K562 (cell line): ENCODE results near the gene DMD. TPM values are rescaled to one million over a fixed set of nuclear protein-coding genes. Genes with fewer than 3 reads are reported as not detected.
A peak's percentile ranks its signal among the peaks of the same experiment; 100 is the strongest.

ENCODE experiments used
- ATAC-seq: fragments of 200-7000 bp; cut with Tn5 transposase; 3 replicates; pipeline ENCODE4 v1.9.1; 2020; ENCODE audit warnings: moderate library complexity
- BruUV-seq: library from RNA; stranded (reverse); fragments of 400-500 nt; replicated peaks from 2 replicates; lab custom pipeline; 2021; lab: Mats Ljungman, UMichigan
- CTCF ChIA-PET: fragments of 300-600 bp; formaldehyde crosslinking; extraction: SDS; loops from one replicate; lab custom pipeline; 2021; ENCODE audit warnings: low intra/inter-chr PET ratio; lab: Yijun Ruan, JAX
- POLR2A ChIA-PET: fragments of 300-600, 350-650 bp; sonication (Branson Sonifier 250); formaldehyde crosslinking; extraction: SDS; loops from one replicate; lab custom pipeline; 2021; ENCODE audit warnings: antibody characterized with exemption, inconsistent platforms; lab: Yijun Ruan, JAX
- DNase-seq, 4 experiments: peaks; one replicate each; pipeline versions ENCODE4 v3.0.0 to v3.0.0-alpha.2; 2011 to 2018; ENCODE audit warnings: low spot score in 3 of 4, mixed read lengths in 3 of 4; ENCODE audit errors: extremely low read depth in 1 of 4
- FAIRE-seq: peaks from 2 replicates; lab custom pipeline; 2011; peaks lifted over from hg19 to GRCh38; lab: Jason Lieb, UNC
- H2AFZ ChIP-seq: 2 replicates; pipeline ENCODE4 v1.6.0; 2011; ENCODE audit warnings: low read depth, low read length, control low read depth, inconsistent platforms
- H3K27ac ChIP-seq: fragments of 200-600 bp; 3 replicates; pipeline ENCODE4 v1.8.0; 2011; ENCODE audit warnings: low read depth, mild to moderate bottlenecking, control low read depth, inconsistent platforms, low read length, moderate library complexity, mixed read lengths; ENCODE audit errors: extremely low read depth
- H3K27me3 ChIP-seq, 2 experiments: fragments of 300-600 bp in 1 of 2; 2 replicates in 1 of 2; 3 replicates in 1 of 2; pipeline versions ENCODE4 v1.6.0 to v1.8.0; 2011; ENCODE audit warnings: inconsistent platforms in 2 of 2, low read length in 2 of 2, mild to moderate bottlenecking in 1 of 2, mixed read lengths in 1 of 2, moderate library complexity in 1 of 2; ENCODE audit not compliant: control insufficient read depth in 2 of 2, insufficient read depth in 2 of 2
- H3K36me3 ChIP-seq: fragments of 300-600 bp; 3 replicates; pipeline ENCODE4 v1.8.0; 2011; ENCODE audit warnings: mild to moderate bottlenecking, low read length, inconsistent platforms; ENCODE audit not compliant: control insufficient read depth, insufficient read depth
- H3K4me1 ChIP-seq, 2 experiments: fragments of 200-600 bp in 1 of 2; replicated peaks in 1 of 2; 2 replicates in 1 of 2; 3 replicates in 1 of 2; pipeline versions ENCODE4 v1.5.1 to v1.8.0; 2011; ENCODE audit warnings: inconsistent platforms in 2 of 2, low read length in 2 of 2, mild to moderate bottlenecking in 1 of 2, mixed read lengths in 1 of 2, moderate library complexity in 1 of 2; ENCODE audit not compliant: control insufficient read depth in 2 of 2, insufficient read depth in 2 of 2
- H3K4me2 ChIP-seq: 2 replicates; pipeline ENCODE4 v1.6.1; 2011; ENCODE audit warnings: low read length, control low read depth, inconsistent platforms, mixed read lengths; ENCODE audit not compliant: insufficient read depth
- H3K4me3 ChIP-seq: fragments of 200-600 bp; sonication (generic), shearing (Covaris generic); 2 replicates; pipeline ENCODE4 v1.5.1; 2016; ENCODE audit warnings: control low read depth, inconsistent platforms
- H3K79me2 ChIP-seq: fragments of 200-600 bp; 3 replicates; pipeline ENCODE4 v1.8.0; 2011; ENCODE audit warnings: low read length, inconsistent platforms; ENCODE audit not compliant: control insufficient read depth, insufficient read depth
- H3K9ac ChIP-seq, 2 experiments: 2 replicates each; pipeline versions ENCODE4 v1.6.0 to v1.6.1; 2011; ENCODE audit warnings: low read depth in 2 of 2, low read length in 2 of 2, control low read depth in 1 of 2, inconsistent platforms in 1 of 2, mild to moderate bottlenecking in 1 of 2, mixed read lengths in 1 of 2; ENCODE audit not compliant: insufficient read depth in 1 of 2
- H3K9me1 ChIP-seq: one replicate; pipeline ENCODE4 v1.6.0; 2011; ENCODE audit warnings: inconsistent platforms, mild to moderate bottlenecking, low read length, moderate library complexity; ENCODE audit not compliant: control insufficient read depth, insufficient read depth
- H3K9me3 ChIP-seq: replicated peaks from 2 replicates; pipeline ENCODE4 v1.5.1; 2011; ENCODE audit warnings: low read depth, low read length, inconsistent platforms; ENCODE audit not compliant: control insufficient read depth, insufficient read depth
- H4K20me1 ChIP-seq: replicated peaks from 2 replicates; pipeline ENCODE4 v1.6.1; 2011; ENCODE audit warnings: low read length, inconsistent platforms, mixed read lengths; ENCODE audit not compliant: control insufficient read depth, insufficient read depth
- CEBPG ChIP-seq, 3 experiments: fragments of 200-800 bp in 1 of 3; sonication (Bioruptor generic) in 1 of 3; sonication (generic) in 1 of 3; formaldehyde crosslinking in 1 of 3; IDR thresholded peaks in 2 of 3; conservative IDR thresholded peaks in 1 of 3; 2 replicates each; pipeline versions ENCODE4 v1.6.1 to v1.8.0; 2016 to 2022; ENCODE audit warnings: missing compliant biosample characterization in 2 of 3, missing genetic modification characterization in 2 of 3, mild to moderate bottlenecking in 1 of 3, missing genetic modification reagents in 1 of 3
- CREBBP ChIP-seq: IDR thresholded peaks from one replicate; pipeline ENCODE4 v1.6.1; 2012; ENCODE audit warnings: low read depth, mild to moderate bottlenecking, control low read depth, inconsistent platforms, low read length
- NCOA6 ChIP-seq: fragments of 450-650 bp; IDR thresholded peaks from 2 replicates; pipeline ENCODE4 v1.6.1; 2017; ENCODE audit warnings: mild to moderate bottlenecking
- POLR3A ChIP-seq: IDR thresholded peaks from 2 replicates; pipeline ENCODE4 v1.6.1; 2011; ENCODE audit warnings: borderline replicate concordance, mild to moderate bottlenecking, moderate library complexity; ENCODE audit not compliant: insufficient read length, insufficient read depth; ENCODE audit errors: extremely low read depth
- PREB ChIP-seq: sonication (generic); formaldehyde crosslinking; IDR thresholded peaks from 2 replicates; pipeline ENCODE4 v1.8.1; 2023; ENCODE audit warnings: mild to moderate bottlenecking, missing genetic modification reagents
- SUPT5H ChIP-seq: fragments of 450-650 bp; IDR thresholded peaks from 2 replicates; pipeline ENCODE4 v1.6.1; 2016
- UBTF ChIP-seq, 2 experiments: IDR thresholded peaks; 2 replicates each; pipeline ENCODE4 v1.6.1; 2012; ENCODE audit warnings: improper control_type of control experiment in 2 of 2, low read depth in 2 of 2, low read length in 2 of 2, borderline replicate concordance in 1 of 2
- YY1 ChIP-seq, 3 experiments: IDR thresholded peaks; 2 replicates each; pipeline ENCODE4 v1.6.1; 2011; ENCODE audit warnings: low read length in 2 of 3, mild to moderate bottlenecking in 2 of 3, moderate library complexity in 2 of 3, borderline replicate concordance in 1 of 3, control low read depth in 1 of 3, low read depth in 1 of 3; ENCODE audit not compliant: insufficient read depth in 3 of 3, insufficient replicate concordance in 2 of 3, control insufficient read depth in 1 of 3, insufficient read length in 1 of 3; ENCODE audit errors: extremely low read depth in 1 of 3
- ZNF639 ChIP-seq, 2 experiments: fragments of 200-800 bp in 1 of 2; sonication (Bioruptor generic) in 1 of 2; sonication (generic) in 1 of 2; formaldehyde crosslinking in 1 of 2; IDR thresholded peaks in 1 of 2; conservative IDR thresholded peaks in 1 of 2; 2 replicates each; pipeline versions ENCODE4 v1.5.0 to v1.6.1; 2016 to 2020; ENCODE audit warnings: missing compliant biosample characterization in 1 of 2, missing genetic modification characterization in 1 of 2, missing genetic modification reagents in 1 of 2
- WGBS: fragments of 100-300 bp; shearing (Covaris generic); methylation state at CpG from one replicate; pipeline ENCODE4 v1.1.6; 2016; ENCODE audit warnings: low coverage, mixed read lengths; ENCODE audit not compliant: insufficient coverage; ENCODE audit errors: missing lambda C conversion rate; 5-methylcytosine and 5-hydroxymethylcytosine counted together
- in situ Hi-C: fragments of 300-500 bp; cut with MboI; formaldehyde crosslinking; loops from 4 replicates; pipeline ENCODE4 v1.15.0; 2018; ENCODE audit warnings: inconsistent platforms, mixed read lengths
- intact Hi-C: fragments of 100-400 bp; cut with micrococcal nuclease; formaldehyde crosslinking; loops from 2 replicates; pipeline ENCODE4 v1.14.2; 2022
- polyA plus RNA-seq, 8 experiments: library from polyadenylated mRNA; depleted of rRNA in 4 of 8; stranded (reverse) in 5 of 8; unstranded in 3 of 8; fragments of >200 nt; fragmentation: Nextera tagmentation in 2 of 8; fragmentation: Illumina TruSeq in 1 of 8; extraction: Ambion mirVana in 2 of 8; extraction: Trizol in 1 of 8; gene quantifications; 2 replicates each; pipeline versions ENCODE4 v1.2.1 to v1.2.3, GENCODE V29; 2011 to 2014; ENCODE audit warnings: inconsistent platforms in 1 of 8, missing spikeins in 1 of 8
- total RNA-seq, 7 experiments: library from RNA; depleted of rRNA in 6 of 7; stranded (reverse); fragments of >200 nt in 6 of 7; fragmentation: Illumina TruSeq in 2 of 7; extraction: Trizol in 2 of 7; gene quantifications; 2 replicates each; pipeline versions ENCODE4 v1.2.1 to v1.2.3, GENCODE V29; 2011 to 2021; ENCODE audit warnings: low replicate concordance in 1 of 7

DMD gene
- total and polyA plus RNA-seq, 9 of the 15 experiments (the other 6 are each of a cell fraction or from before 2014, with no cell fraction given), result 3.8 to 20.4 (median 11.4) TPM

GRCh38 chrX:32141841-32142240, 1069.5 kb downstream of the DMD start:
- H3K27me3 ChIP-seq, result no peaks in the 10 kb centered on the region
- no peak overlapping the region for H3K4me2 ChIP-seq
- no peaks in the 10 kb centered on the region for H3K9me1 ChIP-seq
- no peaks in the 10 kb centered on the region for H3K4me1 ChIP-seq
- in situ Hi-C loops (no loop called here), intact Hi-C loops (no loop called here)
- H3K9ac ChIP-seq, result no peak overlapping the region
- no peaks in the 10 kb centered on the region for H3K79me2 ChIP-seq
- H3K9me3 ChIP-seq, result no peaks in the 10 kb centered on the region
- H4K20me1 ChIP-seq, result no peaks in the 10 kb centered on the region
- ATAC-seq, result no peak
- WGBS, result 4% methylated on average over 5 of the region's 5 CpGs
- no TSS peak for BruUV-seq
- ChIA-PET POLR2A (no interaction called here), CTCF (no interaction called here)
- no peak overlapping the region for H3K4me3 ChIP-seq
- no peaks in the 10 kb centered on the region for H3K36me3 ChIP-seq
- no peak overlapping the region for H3K27ac ChIP-seq
- H2AFZ ChIP-seq, result no peak overlapping the region
- DNase-seq, result no peak
- no peak for TF ChIP-seq ZNF639 (CRISPR knock-in tag; conservative IDR thresholded peaks at IDR 0.05 in 1 of 2, IDR thresholded peaks at IDR 0.05 in 1 of 2)
- TF ChIP-seq CEBPG (CRISPR knock-in tag; IDR thresholded peaks at IDR 0.05), result no peak
- peak; percentile 33 to 69; a peak in 2 of 4 replicates for TF ChIP-seq CEBPG (tag; conservative IDR thresholded peaks at IDR 0.05 in 1 of 2, IDR thresholded peaks at IDR 0.05 in 1 of 2)
- FAIRE-seq, result no peak

- no peaks in the 10 kb centered on the region for H3K4me1 ChIP-seq
- H3K79me2 ChIP-seq, result no peaks in the 10 kb centered on the region
- intact Hi-C loops (no loop called here), in situ Hi-C loops (no loop called here)
- no peak overlapping the region for H3K9ac ChIP-seq
- FAIRE-seq, result no peak
- H3K9me1 ChIP-seq, result no peaks in the 10 kb centered on the region
- no peak for DNase-seq
- no peaks in the 10 kb centered on the region for H4K20me1 ChIP-seq
- no peak overlapping the region for H3K4me2 ChIP-seq
- ATAC-seq, result no peak
- ChIA-PET CTCF (no interaction called here), POLR2A (no interaction called here)
- no peak overlapping the region for H2AFZ ChIP-seq
- no peak overlapping the region for H3K4me3 ChIP-seq
- H3K9me3 ChIP-seq, result no peaks in the 10 kb centered on the region
- H3K36me3 ChIP-seq, result no peaks in the 10 kb centered on the region
- no peaks in the 10 kb centered on the region for H3K27me3 ChIP-seq
- H3K27ac ChIP-seq, result no peak overlapping the region
- no TSS peak for BruUV-seq
- TF ChIP-seq YY1 (IDR thresholded peaks at IDR 0.05; ENCODE audit: borderline replicate concordance in 1 of 3, control insufficient read depth in 1 of 3, extremely low read depth in 1 of 3, insufficient read depth in 3 of 3, insufficient read length in 1 of 3, insufficient replicate concordance in 2 of 3, low read depth in 1 of 3, low read length in 2 of 3) (no peak), POLR3A (no peak), CREBBP (no peak), NCOA6 (no peak), PREB (CRISPR knock-in tag) (no peak), SUPT5H (no peak), UBTF (IDR thresholded peaks at IDR 0.05; ENCODE audit: borderline replicate concordance in 1 of 2, low read depth in 2 of 2, low read length in 2 of 2) (no peak)
Observed at GRCh38 chrX:32139476-32139875, 1071.9 kb downstream of the DMD start.
